ENCODE data around the gene SLC1A3.

Gene SLC1A3

DNA sequence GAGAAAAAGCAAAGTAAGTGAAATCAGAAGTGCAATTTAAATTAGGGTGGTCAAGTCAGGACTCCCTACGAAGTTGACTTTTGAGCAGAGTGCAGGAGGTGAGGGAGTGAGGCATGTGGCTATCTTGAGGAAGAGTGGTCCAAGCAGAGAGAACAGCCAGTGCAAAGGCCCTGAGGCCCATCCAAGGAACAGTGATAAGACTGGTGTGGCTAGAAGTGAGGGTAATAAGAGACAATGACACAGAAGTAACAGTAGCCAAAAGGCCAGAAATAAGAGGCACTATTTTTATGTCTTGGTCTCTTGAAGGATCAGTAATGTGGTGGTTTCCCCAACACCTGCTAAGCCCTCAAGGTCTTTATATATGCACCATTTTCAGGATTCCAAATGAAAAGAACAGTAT lies 120.4 kb downstream of the SLC1A3 start:
- no peak for DNase-seq (ENCODE audit: low read depth, low spot score)

DNA sequence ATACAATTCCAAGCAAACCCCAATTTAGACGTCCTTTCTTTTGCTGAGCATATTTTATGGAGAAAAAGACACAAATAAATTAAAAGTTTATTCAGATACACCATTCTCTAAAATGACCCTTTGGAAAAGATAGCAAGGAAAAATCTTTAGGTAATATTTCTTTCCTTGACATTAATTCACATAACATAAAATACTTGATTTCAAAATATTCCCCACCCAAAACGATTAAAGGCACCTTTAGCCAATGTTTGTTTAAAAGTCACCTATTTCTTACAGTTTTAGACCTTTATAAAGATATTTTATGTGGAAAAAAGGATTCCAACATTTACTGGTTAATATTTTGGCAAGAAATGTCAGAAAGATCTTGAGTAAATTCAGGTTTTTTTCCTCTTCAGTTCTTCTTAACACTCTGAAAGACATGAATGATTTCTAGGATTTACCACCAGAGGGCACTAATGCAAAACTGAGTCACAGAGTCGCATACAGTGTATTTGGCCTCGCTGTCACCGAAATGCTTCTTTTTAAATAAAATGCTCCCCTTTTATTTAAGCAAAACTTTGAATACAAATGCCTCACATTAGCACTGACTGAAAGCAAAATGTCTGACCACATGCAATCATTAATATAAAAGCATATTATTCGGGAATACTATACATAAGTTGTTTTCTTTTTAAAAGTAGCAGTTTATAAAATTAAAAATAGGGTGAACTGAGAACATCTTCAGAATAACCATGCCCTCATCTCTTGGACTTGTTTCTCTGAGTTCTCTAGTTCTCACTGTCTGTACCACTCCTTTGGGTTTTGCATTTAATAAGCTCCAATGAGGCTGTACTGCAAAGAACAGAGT lies 122.5 kb downstream of the SLC1A3 start:
- no peak overlapping the region for H3K4me3 ChIP-seq (ENCODE audit: low read length)
- peak; percentile 65 for DNase-seq (ENCODE audit: low read depth, low spot score)

More for the DNA sequence above, 120.4 kb downstream of the SLC1A3 start:
- no peak overlapping the region for H3K4me3 ChIP-seq (ENCODE audit: low read length)

DNA sequence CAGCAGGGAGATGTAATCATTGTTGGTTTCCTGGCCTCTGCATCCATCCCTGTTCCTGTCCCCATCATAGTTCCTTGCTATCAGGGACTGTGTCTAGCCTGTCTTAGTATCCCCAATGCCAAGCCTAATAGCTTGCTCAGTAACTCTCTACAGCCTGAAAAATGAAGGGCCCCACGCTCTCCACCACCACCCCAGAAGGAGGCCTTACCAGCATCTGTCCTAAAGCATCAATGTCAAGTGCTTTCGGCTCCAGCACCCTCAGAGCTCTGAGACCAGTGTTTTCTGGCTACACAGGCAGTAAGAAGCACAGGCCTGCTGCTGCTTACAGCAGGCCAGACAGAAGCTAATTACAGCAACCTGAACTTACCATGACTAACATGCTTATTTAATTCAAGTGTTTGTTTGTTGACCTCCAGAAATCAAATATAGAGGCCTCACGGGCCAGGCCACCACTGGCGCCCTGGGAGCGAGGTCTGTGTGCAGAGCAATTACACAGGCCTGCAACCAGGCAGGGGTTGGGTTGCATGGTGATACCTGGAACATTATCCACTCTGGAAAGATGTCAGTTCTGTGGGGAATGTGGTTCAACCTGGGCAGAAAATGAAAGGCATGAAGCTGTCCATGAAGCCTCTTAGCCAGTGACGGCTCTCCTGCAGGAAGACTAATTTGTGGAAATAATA lies 124.3 kb downstream of the SLC1A3 start:
- no peak for DNase-seq (ENCODE audit: low read depth, low spot score)
- H3K4me3 ChIP-seq (ENCODE audit: low read length) = no peak overlapping the region

DNA sequence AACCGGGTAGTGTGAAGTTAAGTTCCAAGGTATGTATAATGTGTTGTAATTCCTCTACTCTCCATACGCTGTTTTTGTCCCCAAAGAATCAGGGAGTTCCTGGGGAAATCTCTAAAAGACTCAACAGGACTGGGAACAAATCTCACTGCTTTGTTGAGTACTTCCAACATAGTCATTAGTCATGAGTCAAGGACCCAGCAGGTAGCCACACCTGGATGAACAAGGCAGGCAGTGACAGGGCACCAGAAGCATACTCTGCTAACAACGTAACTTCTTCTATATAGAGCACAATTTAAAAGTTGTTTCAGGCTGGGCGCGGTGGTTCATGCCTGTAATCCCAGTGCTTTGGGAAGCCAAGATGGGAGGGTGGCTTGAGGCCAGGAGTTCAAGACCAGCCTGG lies 126.8 kb downstream of the SLC1A3 start:
- no peak overlapping the region for H3K4me3 ChIP-seq (ENCODE audit: low read length)
- DNase-seq (ENCODE audit: low read depth, low spot score) = no peak

DNA sequence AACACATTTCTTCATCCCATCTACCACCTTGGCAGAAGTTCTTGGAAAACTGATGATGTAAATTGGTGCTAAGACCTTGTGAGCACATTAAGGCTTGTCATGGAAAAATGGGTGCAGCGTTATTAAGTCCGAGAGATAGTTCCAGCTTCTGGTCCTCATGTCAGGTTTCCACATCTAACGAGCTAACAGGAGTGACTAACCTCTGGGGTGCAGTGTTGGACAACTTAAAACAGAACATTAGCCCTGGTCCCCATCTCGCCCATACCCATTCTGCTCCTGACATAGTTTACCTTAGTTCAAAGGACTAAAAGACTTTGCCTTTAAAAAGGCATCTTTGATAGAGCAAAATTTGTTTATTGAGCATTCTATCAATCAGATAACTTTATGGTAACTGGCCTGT lies 128.0 kb downstream of the SLC1A3 start:
- H3K4me3 ChIP-seq (ENCODE audit: low read length) = no peak overlapping the region
- DNase-seq (ENCODE audit: low read depth, low spot score) = no peak

DNA sequence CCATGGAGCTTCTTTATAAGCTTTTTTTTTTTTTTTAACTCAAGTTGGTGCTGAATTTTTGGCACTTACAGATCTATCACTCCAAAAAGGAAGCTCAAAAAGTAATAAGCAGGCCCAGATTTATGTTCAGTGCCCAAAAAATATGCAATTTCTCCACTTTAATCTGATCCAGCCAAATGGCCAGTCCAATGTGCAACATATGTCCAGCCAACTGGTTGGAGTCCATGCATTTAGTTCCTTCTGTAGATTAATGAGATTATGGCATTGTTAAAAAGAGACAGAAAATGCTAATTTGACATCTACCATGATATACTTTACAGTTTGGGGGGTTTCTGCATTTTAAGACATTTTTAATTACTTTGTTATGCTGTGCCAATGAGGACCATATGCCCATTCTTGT lies 129.5 kb downstream of the SLC1A3 start:
- DNase-seq (ENCODE audit: low read depth, low spot score) = no peak
- H3K4me3 ChIP-seq (ENCODE audit: low read length) = no peak overlapping the region
